SU-DHL-6 (cell line): ENCODE results near the gene PIM1.

Experiments
- H2AFZ ChIP-seq: fragments of 200-600 bp; sonication (generic); 2 replicates; pipeline ENCODE4 v1.6.1; 2014; ENCODE audit warnings: low read depth, mild to moderate bottlenecking, moderate library complexity, mixed read lengths, antibody characterized with exemption, low read length; ENCODE audit not compliant: severe bottlenecking
- H3F3A ChIP-seq: fragments of 200-600 bp; shearing (Covaris generic); 2 replicates; pipeline ENCODE4 v1.6.0; 2016; ENCODE audit warnings: antibody characterized with exemption, mild to moderate bottlenecking; ENCODE audit not compliant: insufficient read depth
- H3K27ac ChIP-seq: fragments of 200-600 bp; sonication (generic); 2 replicates; pipeline ENCODE4 v1.5.1; 2016; ENCODE audit warnings: low read depth, mild to moderate bottlenecking, low read length, moderate library complexity, mixed read lengths
- H3K27me3 ChIP-seq: fragments of 200-600 bp; sonication (generic), shearing (Covaris generic); 2 replicates; pipeline ENCODE4 v1.6.0; 2014; ENCODE audit warnings: mild to moderate bottlenecking, low read length
- H3K36me3 ChIP-seq: fragments of 200-600 bp; sonication (generic); 2 replicates; pipeline ENCODE4 v1.6.1; 2014; ENCODE audit warnings: mild to moderate bottlenecking, low read length, mixed read lengths
- H3K4me2 ChIP-seq: fragments of 300-600, 200-600 bp; shearing (Covaris generic), sonication (generic); 2 replicates; pipeline ENCODE4 v1.6.0; 2014; ENCODE audit warnings: low read length, low read depth, mild to moderate bottlenecking; ENCODE audit not compliant: poor library complexity, severe bottlenecking
- H3K4me3 ChIP-seq: fragments of 200-600 bp; sonication (generic); 2 replicates; pipeline ENCODE4 v1.5.1; 2014; ENCODE audit warnings: antibody characterized with exemption, low read length, mild to moderate bottlenecking, mixed read lengths; ENCODE audit not compliant: insufficient read depth, poor library complexity, severe bottlenecking
- H3K79me2 ChIP-seq: fragments of 200-600 bp; sonication (generic); 2 replicates; pipeline ENCODE4 v1.6.1; 2014; ENCODE audit warnings: mild to moderate bottlenecking, low read length, moderate library complexity; ENCODE audit not compliant: insufficient read depth
- H3K9ac ChIP-seq: fragments of 200-600 bp; sonication (generic); 2 replicates; pipeline ENCODE4 v1.7.0; 2014; ENCODE audit warnings: mild to moderate bottlenecking, low read length
- H3K9me2 ChIP-seq: fragments of 200-600 bp; sonication (generic); replicated peaks from 2 replicates; pipeline ENCODE4 v1.6.1; 2014; ENCODE audit warnings: low read length; ENCODE audit not compliant: insufficient read depth
- H3K9me3 ChIP-seq: fragments of 200-600 bp; sonication (generic); 2 replicates; pipeline ENCODE4 v1.6.1; 2014; ENCODE audit warnings: low read length, mixed read lengths; ENCODE audit not compliant: insufficient read depth
- H4K20me1 ChIP-seq: fragments of 200-600 bp; sonication (generic); 2 replicates; pipeline ENCODE4 v1.6.1; 2014; ENCODE audit warnings: low read depth, mild to moderate bottlenecking, antibody characterized with exemption, low read length, moderate library complexity, mixed read lengths
- EZH2phosphoT487 ChIP-seq: fragments of 200-600 bp; sonication (generic), shearing (Covaris generic); conservative IDR thresholded peaks from 2 replicates; pipeline ENCODE4 v1.6.1; 2018; ENCODE audit warnings: mild to moderate bottlenecking, antibody characterized with exemption, low read length, moderate library complexity, mixed read lengths
- TF ChIP-seq, protein P1 (sequence below): fragments of 200-600 bp; sonication (generic); IDR thresholded peaks from one replicate; pipeline ENCODE4 v1.5.1; 2017; ENCODE audit warnings: antibody characterized with exemption, mild to moderate bottlenecking, low read length, moderate library complexity; ENCODE audit not compliant: insufficient read depth, poor library complexity, severe bottlenecking

Gene PIM1

DNA sequence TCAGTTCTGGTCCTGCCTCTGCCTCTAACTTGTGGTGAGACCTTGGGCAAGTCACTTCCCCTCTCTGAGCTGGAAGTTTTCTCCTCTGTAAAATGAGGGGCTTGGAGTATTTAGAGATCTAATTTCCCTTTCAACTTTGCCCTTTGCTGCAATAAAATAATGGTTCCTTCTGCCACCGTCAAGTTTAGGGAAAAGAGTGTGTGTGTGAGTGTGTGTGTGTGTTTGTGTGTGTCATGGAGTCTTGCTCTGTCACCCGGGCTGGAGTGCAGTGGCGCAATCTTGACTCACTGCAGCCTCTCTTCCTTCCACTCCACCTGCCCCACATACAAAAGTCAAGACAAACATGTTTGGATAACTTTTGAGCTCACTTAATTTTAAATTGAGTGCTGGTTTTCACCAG is 39.2 kb upstream of the PIM1 start:
- Histone ChIP-seq H4K20me1 (no peaks in the 10 kb centered on the region), H3K4me3 (no peak overlapping the region), H3F3A (no peaks in the 10 kb centered on the region), H2AFZ (no peak overlapping the region), H3K4me2 (no peak overlapping the region), H3K27ac (no peak overlapping the region), H3K27me3 (no peaks in the 10 kb centered on the region), H3K9me2 (no peaks in the 10 kb centered on the region), H3K79me2 (no peaks in the 10 kb centered on the region), H3K36me3 (no peaks in the 10 kb centered on the region), H3K9ac (no peak overlapping the region), H3K9me3 (no peaks in the 10 kb centered on the region)
- TF ChIP-seq, protein P1, sequence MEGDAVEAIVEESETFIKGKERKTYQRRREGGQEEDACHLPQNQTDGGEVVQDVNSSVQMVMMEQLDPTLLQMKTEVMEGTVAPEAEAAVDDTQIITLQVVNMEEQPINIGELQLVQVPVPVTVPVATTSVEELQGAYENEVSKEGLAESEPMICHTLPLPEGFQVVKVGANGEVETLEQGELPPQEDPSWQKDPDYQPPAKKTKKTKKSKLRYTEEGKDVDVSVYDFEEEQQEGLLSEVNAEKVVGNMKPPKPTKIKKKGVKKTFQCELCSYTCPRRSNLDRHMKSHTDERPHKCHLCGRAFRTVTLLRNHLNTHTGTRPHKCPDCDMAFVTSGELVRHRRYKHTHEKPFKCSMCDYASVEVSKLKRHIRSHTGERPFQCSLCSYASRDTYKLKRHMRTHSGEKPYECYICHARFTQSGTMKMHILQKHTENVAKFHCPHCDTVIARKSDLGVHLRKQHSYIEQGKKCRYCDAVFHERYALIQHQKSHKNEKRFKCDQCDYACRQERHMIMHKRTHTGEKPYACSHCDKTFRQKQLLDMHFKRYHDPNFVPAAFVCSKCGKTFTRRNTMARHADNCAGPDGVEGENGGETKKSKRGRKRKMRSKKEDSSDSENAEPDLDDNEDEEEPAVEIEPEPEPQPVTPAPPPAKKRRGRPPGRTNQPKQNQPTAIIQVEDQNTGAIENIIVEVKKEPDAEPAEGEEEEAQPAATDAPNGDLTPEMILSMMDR, result no peak
- TF ChIP-seq EZH2phosphoT487, result no peak

DNA sequence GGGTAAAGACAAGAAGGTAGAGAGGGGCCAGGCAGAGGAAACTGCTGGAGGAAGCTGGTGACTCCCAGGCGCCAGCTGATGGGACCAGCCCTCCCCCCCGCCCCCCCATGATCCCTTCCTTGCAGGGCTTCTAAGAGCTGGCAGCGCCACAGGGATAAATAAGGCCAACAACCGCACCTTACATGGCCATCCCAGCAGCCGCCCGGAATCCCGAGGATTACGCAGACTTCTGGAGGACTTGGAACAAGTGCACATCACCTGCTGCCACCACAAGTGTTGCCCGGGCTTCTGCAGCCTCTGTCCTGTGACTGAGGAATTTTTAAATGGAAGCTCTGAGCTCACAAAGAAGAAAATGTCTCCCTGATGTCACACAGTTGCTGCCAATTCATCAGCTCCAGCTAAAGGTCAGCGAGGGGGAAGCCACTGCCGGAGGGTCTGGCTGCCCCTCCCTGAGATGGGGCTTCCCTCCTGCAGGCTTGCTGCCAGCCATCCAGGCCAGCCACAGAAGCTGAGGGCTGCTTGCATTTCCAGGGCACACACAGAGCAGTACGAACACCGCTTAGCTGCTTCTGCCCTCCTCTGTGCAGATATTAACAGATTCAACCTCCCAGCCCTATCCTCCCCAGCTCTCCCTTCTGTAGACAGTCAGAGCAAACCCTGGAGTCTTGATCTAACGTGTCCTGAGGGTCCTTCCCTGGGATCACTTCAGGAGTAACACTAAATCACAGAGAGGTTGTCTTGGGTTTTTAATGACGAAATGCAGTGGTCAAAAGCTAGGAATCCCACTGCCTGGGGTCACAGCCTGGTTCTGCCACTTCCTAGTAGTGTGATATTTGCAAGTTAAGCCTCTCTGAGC is 38.6 kb upstream of the PIM1 start:
- Histone ChIP-seq H2AFZ (no peak overlapping the region), H3K36me3 (no peaks in the 10 kb centered on the region), H3K9ac (no peak overlapping the region), H3F3A (no peaks in the 10 kb centered on the region), H3K27me3 (no peaks in the 10 kb centered on the region), H3K27ac (no peak overlapping the region), H3K4me3 (no peak overlapping the region), H3K9me3 (no peaks in the 10 kb centered on the region), H4K20me1 (no peaks in the 10 kb centered on the region), H3K4me2 (no peak overlapping the region), H3K79me2 (no peaks in the 10 kb centered on the region), H3K9me2 (no peaks in the 10 kb centered on the region)
- TF ChIP-seq, protein P1, result no peak
- TF ChIP-seq EZH2phosphoT487, result no peak

DNA sequence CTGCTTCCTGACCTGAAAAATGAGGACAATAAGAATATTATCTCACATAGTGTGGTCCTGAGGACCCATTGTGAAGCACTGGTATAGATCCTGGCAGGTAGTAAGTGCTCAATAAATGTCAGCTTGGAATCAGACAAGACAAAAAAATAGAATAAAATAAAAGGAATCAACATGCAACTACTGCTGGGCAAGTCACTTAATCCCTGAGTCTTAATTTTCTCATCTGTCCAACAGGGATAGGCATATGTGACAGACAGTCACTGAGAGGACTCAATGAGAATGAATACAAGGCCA is 38.0 kb upstream of the PIM1 start:
- H3K9me3 ChIP-seq, result no peaks in the 10 kb centered on the region
- no peak overlapping the region for H3K27ac ChIP-seq
- H2AFZ ChIP-seq, result no peak overlapping the region
- H3K79me2 ChIP-seq, result no peaks in the 10 kb centered on the region
- H3K4me3 ChIP-seq, result no peak overlapping the region
- H3K9me2 ChIP-seq, result no peaks in the 10 kb centered on the region
- H3F3A ChIP-seq, result no peaks in the 10 kb centered on the region
- no peak for TF ChIP-seq EZH2phosphoT487
- TF ChIP-seq, protein P1, result no peak
- H3K9ac ChIP-seq, result no peak overlapping the region
- no peaks in the 10 kb centered on the region for H3K36me3 ChIP-seq
- no peaks in the 10 kb centered on the region for H4K20me1 ChIP-seq
- no peaks in the 10 kb centered on the region for H3K27me3 ChIP-seq
- H3K4me2 ChIP-seq, result no peak overlapping the region
